ENCODE measurements around the gene KLHL15.

DNA sequence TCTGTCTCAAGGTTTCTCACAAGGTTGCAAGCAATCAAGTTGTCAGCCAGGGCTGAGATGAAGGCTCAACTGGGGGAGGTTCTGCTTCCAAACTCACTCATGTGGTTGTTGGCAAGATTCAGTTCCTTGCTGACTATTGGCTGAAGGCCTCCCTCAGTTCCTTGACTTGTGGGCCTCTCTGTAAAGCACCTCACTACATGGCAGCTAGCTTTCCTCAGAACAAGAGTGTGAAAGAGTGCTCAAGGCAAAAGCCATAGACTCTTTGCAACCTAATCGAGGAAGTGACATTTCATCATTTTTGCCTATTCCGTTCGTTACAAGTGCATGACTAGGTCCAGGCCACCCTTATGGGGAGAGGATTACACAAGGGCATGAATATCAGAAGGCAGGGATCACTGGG lies 67.2 kb downstream of the KLHL15 start:
- TF ChIP-seq, protein P1, sequence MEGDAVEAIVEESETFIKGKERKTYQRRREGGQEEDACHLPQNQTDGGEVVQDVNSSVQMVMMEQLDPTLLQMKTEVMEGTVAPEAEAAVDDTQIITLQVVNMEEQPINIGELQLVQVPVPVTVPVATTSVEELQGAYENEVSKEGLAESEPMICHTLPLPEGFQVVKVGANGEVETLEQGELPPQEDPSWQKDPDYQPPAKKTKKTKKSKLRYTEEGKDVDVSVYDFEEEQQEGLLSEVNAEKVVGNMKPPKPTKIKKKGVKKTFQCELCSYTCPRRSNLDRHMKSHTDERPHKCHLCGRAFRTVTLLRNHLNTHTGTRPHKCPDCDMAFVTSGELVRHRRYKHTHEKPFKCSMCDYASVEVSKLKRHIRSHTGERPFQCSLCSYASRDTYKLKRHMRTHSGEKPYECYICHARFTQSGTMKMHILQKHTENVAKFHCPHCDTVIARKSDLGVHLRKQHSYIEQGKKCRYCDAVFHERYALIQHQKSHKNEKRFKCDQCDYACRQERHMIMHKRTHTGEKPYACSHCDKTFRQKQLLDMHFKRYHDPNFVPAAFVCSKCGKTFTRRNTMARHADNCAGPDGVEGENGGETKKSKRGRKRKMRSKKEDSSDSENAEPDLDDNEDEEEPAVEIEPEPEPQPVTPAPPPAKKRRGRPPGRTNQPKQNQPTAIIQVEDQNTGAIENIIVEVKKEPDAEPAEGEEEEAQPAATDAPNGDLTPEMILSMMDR (IDR thresholded peaks at IDR 0.05; ENCODE audit: poor library complexity), result no peak
- TF ChIP-seq EZH2phosphoT487 (IDR thresholded peaks at IDR 0.05; ENCODE audit: low read depth, severe bottlenecking, unreplicated experiment), result no peak
- no peak for TF ChIP-seq EZH2 (IDR thresholded peaks at IDR 0.05; ENCODE audit: borderline replicate concordance)

All from hepatocyte (in vitro differentiated cells).